Measurements from ENCODE around the gene HELB. TPM values are rescaled to one million over a fixed set of nuclear protein-coding genes. Genes with fewer than 3 reads are reported as not detected.
"Not testable (repeated sequence)": the region's sequence is repeated elsewhere in the genome, so short reads cannot be mapped to it uniquely, and the experiment has no call there.

Gene HELB
- total RNA-seq, 1 experiment from 2014 or later: 6.6 TPM

GRCh38 chr12:66297080-66297479 lies 5.2 kb upstream of the HELB start:
- DNase-seq (ENCODE audit: low spot score): no peak
- in situ Hi-C loops (cut with HindIII; ENCODE audit: low sequenced_read_pairs): no loop called here

GRCh38 chr12:66297923-66298322 lies 4.4 kb upstream of the HELB start:
- in situ Hi-C loops (cut with HindIII; ENCODE audit: low sequenced_read_pairs): no loop called here

GRCh38 chr12:66302827-66303169 lies 505 bp downstream of the HELB start:
- in situ Hi-C loops (cut with HindIII; ENCODE audit: low sequenced_read_pairs): no loop called here
- DNase-seq (ENCODE audit: low spot score): no peak

More at GRCh38 chr12:66297923-66298322, 4.4 kb upstream of the HELB start:
- no peak for DNase-seq (ENCODE audit: low spot score)

- in situ Hi-C loops (cut with HindIII; ENCODE audit: low sequenced_read_pairs); DNase-seq (ENCODE audit: low spot score): not testable (repeated sequence)
These were observed 1.1 kb downstream of the HELB start for GRCh38 chr12:66303316-66303804.

- no peak for DNase-seq (ENCODE audit: low spot score)
- in situ Hi-C loops (cut with HindIII; ENCODE audit: low sequenced_read_pairs): no loop called here
These were observed 2.1 kb downstream of the HELB start for GRCh38 chr12:66304296-66304900.

GRCh38 chr12:66309606-66310005 lies 7.3 kb downstream of the HELB start:
- in situ Hi-C loops (cut with HindIII; ENCODE audit: low sequenced_read_pairs): no loop called here
- DNase-seq (ENCODE audit: low spot score): no peak

- DNase-seq (ENCODE audit: low spot score): no peak
- in situ Hi-C loops (cut with HindIII; ENCODE audit: low sequenced_read_pairs): no loop called here
These were observed 9.9 kb downstream of the HELB start for GRCh38 chr12:66312189-66312588.

- no peak for DNase-seq (ENCODE audit: low spot score)
- in situ Hi-C loops (cut with HindIII; ENCODE audit: low sequenced_read_pairs): no loop called here
These were observed 12.0 kb downstream of the HELB start for GRCh38 chr12:66314278-66314677.

GRCh38 chr12:66319266-66319954 lies 17.1 kb downstream of the HELB start:
- in situ Hi-C loops (cut with HindIII; ENCODE audit: low sequenced_read_pairs): no loop called here
- no peak for DNase-seq (ENCODE audit: low spot score)

- no peak for DNase-seq (ENCODE audit: low spot score)
- in situ Hi-C loops (cut with HindIII; ENCODE audit: low sequenced_read_pairs): no loop called here
These were observed 18.7 kb downstream of the HELB start for GRCh38 chr12:66320996-66321395.

- no peak for DNase-seq (ENCODE audit: low spot score)
- in situ Hi-C loops (cut with HindIII; ENCODE audit: low sequenced_read_pairs): no loop called here
These were observed 19.1 kb downstream of the HELB start for GRCh38 chr12:66321435-66321834.

- no peak for DNase-seq (ENCODE audit: low spot score)
- in situ Hi-C loops (cut with HindIII; ENCODE audit: low sequenced_read_pairs): no loop called here
These were observed 20.7 kb downstream of the HELB start for GRCh38 chr12:66323017-66323416.

GRCh38 chr12:66329941-66330340 lies 27.6 kb downstream of the HELB start:
- in situ Hi-C loops (cut with HindIII; ENCODE audit: low sequenced_read_pairs): no loop called here

GRCh38 chr12:66331016-66331415 lies 28.7 kb downstream of the HELB start:
- in situ Hi-C loops (cut with HindIII; ENCODE audit: low sequenced_read_pairs): no loop called here
- DNase-seq (ENCODE audit: low spot score): no peak

More at GRCh38 chr12:66329941-66330340, 27.6 kb downstream of the HELB start:
- DNase-seq (ENCODE audit: low spot score): no peak

GRCh38 chr12:66331814-66332213 lies 29.5 kb downstream of the HELB start:
- in situ Hi-C loops (cut with HindIII; ENCODE audit: low sequenced_read_pairs): no loop called here
- no peak for DNase-seq (ENCODE audit: low spot score)

GRCh38 chr12:66335746-66336145 lies 33.5 kb downstream of the HELB start:
- no peak for DNase-seq (ENCODE audit: low spot score)
- in situ Hi-C loops (cut with HindIII; ENCODE audit: low sequenced_read_pairs): no loop called here

GRCh38 chr12:66337381-66338010 lies 35.2 kb downstream of the HELB start:
- DNase-seq (ENCODE audit: low spot score): no peak
- in situ Hi-C loops (cut with HindIII; ENCODE audit: low sequenced_read_pairs): no loop called here

GRCh38 chr12:66340131-66340530 lies 37.8 kb downstream of the HELB start:
- in situ Hi-C loops (cut with HindIII; ENCODE audit: low sequenced_read_pairs): no loop called here
- no peak for DNase-seq (ENCODE audit: low spot score)

- in situ Hi-C loops (cut with HindIII; ENCODE audit: low sequenced_read_pairs): no loop called here
- no peak for DNase-seq (ENCODE audit: low spot score)
These were observed 38.8 kb downstream of the HELB start for GRCh38 chr12:66341126-66341525.

- DNase-seq (ENCODE audit: low spot score): no peak
- in situ Hi-C loops (cut with HindIII; ENCODE audit: low sequenced_read_pairs): no loop called here
These were observed 42.9 kb downstream of the HELB start for GRCh38 chr12:66345212-66345611.

All from G401 (cell line).